ENCODE results near the gene HOXB4.

HOXB4 gene

GRCh38 chr17:48577946-48578615 is at the start of gene HOXB4:
HOXB4 (minus strand) TSS chr17:48578350; CDS start chr17:48578319, 31 bp downstream.
- DNase-seq, result peak; percentile 77

GRCh38 chr17:48627118-48627597 is 49.0 kb upstream of the HOXB4 start:
- DNase-seq, result no peak

GRCh38 chr17:48626245-48627117 is 48.3 kb upstream of the HOXB4 start, which contains the start of gene HOXB9:
HOXB9 (minus strand) TSS chr17:48626358; CDS start chr17:48626269, 89 bp downstream.
- no peak for DNase-seq

- DNase-seq, result no peak
Observed at GRCh38 chr17:48625495-48626244, 47.5 kb upstream of the HOXB4 start.

GRCh38 chr17:48624544-48625494 is 46.7 kb upstream of the HOXB4 start:
- no peak for DNase-seq

- DNase-seq, result no peak
Observed at GRCh38 chr17:48624118-48624517, 46.0 kb upstream of the HOXB4 start.

- no peak for DNase-seq
Observed at GRCh38 chr17:48623583-48623982, 45.4 kb upstream of the HOXB4 start.

- DNase-seq, result no peak
Observed at GRCh38 chr17:48622857-48623256, 44.7 kb upstream of the HOXB4 start.

- DNase-seq, result no peak
Observed at GRCh38 chr17:48621410-48622392, 43.6 kb upstream of the HOXB4 start.

GRCh38 chr17:48620461-48621139 is 42.5 kb upstream of the HOXB4 start:
- DNase-seq, result no peak

GRCh38 chr17:48619826-48620449 is 41.8 kb upstream of the HOXB4 start:
- no peak for DNase-seq

- DNase-seq, result peak; percentile 3
Observed at GRCh38 chr17:48618256-48618896, 40.2 kb upstream of the HOXB4 start.

GRCh38 chr17:48617471-48618255 is 39.5 kb upstream of the HOXB4 start:
- no peak for DNase-seq

GRCh38 chr17:48616717-48617470 is 38.7 kb upstream of the HOXB4 start:
- no peak for DNase-seq

- no peak for DNase-seq
Observed at GRCh38 chr17:48615963-48616716, 38.0 kb upstream of the HOXB4 start.
